HL-60 (cell line): ENCODE data around the gene GLCE.

Experiments
- CTCF ChIP-seq: IDR thresholded peaks from one replicate; pipeline ENCODE4 v1.5.1; 2011; ENCODE audit warnings: low read length, control low read depth, inconsistent platforms; ENCODE audit not compliant: insufficient read depth
- POLR2AphosphoS5 ChIP-seq: IDR thresholded peaks from 2 replicates; pipeline ENCODE4 v1.6.1; 2012; ENCODE audit warnings: low read depth
- REST ChIP-seq: IDR thresholded peaks from 2 replicates; pipeline ENCODE4 v1.6.1; 2012; ENCODE audit warnings: low read depth; ENCODE audit not compliant: insufficient replicate concordance
- SPI1 ChIP-seq: IDR thresholded peaks from 2 replicates; pipeline ENCODE4 v1.6.1; 2012; ENCODE audit warnings: low read depth, mild to moderate bottlenecking, borderline replicate concordance

GRCh38 chr15:69172847-69173246 is 12.4 kb downstream of the GLCE start:
- TF ChIP-seq CTCF (no peak), POLR2AphosphoS5 (no peak), REST (no peak), SPI1 (no peak)
